Measurements from ENCODE around the gene KRT17. TPM values are rescaled to one million over a fixed set of nuclear protein-coding genes. Genes with fewer than 3 reads are reported as not detected.
"Not testable (repeated sequence)": the region's sequence is repeated elsewhere in the genome, so short reads cannot be mapped to it uniquely, and the experiment has no call there.

The KRT17 gene
- total RNA-seq, 2 experiments from 2014 or later = not detected

DNA sequence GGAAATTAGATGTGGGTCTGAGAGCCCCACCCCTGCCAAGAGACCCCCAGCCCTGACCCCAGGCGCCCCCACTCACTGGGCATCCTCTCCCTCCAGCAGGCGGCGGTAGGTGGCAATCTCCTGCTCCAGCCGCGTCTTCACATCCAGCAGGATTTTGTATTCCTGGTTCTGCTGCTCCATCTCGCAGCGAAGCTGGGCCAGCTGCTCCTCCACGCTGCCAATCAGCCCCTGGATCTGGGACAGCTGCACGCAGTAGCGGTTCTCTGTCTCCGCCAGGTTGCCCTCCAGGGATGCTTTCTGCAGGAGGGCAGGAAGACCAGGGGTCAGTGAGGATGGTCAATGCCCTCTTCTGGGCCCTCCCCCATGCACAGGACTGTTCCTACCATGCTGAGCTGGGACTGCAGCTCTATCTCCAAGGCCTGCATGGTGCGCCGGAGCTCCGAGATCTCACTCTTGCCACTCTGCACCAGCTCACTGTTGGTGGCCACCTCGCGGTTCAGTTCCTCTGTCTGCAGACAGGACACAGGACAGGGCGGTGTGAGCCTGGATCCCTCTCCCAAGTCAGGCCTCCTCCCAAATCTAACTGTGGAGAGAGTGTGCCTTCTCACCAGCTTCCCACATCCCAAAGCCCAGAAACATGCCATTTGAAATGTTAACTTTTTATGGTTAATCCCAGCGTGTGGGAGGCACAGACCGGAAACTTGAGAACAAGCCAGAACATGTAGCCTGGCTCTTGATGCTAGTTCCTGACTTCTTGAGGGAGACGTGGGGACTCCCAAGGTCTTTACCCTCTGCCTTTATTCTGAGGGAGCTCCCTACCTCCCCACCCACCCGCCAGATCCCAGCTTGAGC is 3.6 kb downstream of the KRT17 start:
- H3K36me3 Mint-ChIP-seq = no peaks in the 10 kb centered on the region
- H3K4me1 Mint-ChIP-seq = no peaks in the 10 kb centered on the region
- H3K27ac Mint-ChIP-seq = no peak overlapping the region
- peaks cover 2% of the 10 kb centered on the region for H3K27me3 Mint-ChIP-seq
- H3K4me3 Mint-ChIP-seq = no peak overlapping the region
- no peak for DNase-seq
- H3K9me3 Mint-ChIP-seq = no peaks in the 10 kb centered on the region

DNA sequence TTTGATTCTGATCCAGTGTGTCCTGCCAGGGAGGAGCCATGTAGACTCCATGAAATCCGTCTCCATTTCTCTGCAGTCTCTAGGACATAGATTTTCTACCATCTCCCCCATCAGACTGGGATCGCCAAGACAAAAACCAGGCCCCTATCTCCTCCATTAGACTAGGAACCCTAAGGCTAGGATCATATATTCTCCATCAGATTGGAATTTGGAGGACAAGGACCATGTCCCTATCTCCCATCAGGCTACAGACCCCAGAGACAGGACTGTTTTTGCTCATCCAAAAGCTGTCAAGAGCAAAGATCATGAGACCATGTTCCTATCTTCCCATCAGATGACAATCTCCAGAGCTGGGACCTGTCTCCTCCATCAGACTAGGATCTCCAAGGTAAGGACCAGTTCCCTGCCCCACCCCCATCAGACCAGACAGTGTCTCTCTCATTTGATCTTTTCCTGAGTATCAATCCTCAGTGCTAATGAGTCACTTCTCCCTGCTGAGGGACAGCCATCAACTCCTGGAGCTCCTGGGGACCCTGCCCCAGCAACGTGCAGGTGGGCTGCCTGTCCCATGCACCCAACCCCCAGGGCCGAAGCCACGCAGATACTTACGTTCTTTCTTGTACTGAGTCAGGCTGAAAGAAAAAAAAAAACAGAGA is 4.3 kb downstream of the KRT17 start:
- not testable (repeated sequence) for DNase-seq, H3K36me3 Mint-ChIP-seq, H3K27ac Mint-ChIP-seq, H3K9me3 Mint-ChIP-seq, H3K4me3 Mint-ChIP-seq, H3K4me1 Mint-ChIP-seq, H3K27me3 Mint-ChIP-seq

- peaks cover 2% of the 10 kb centered on the region for H3K27me3 Mint-ChIP-seq
- H3K9me3 Mint-ChIP-seq = no peaks in the 10 kb centered on the region
- DNase-seq = no peak
- no peaks in the 10 kb centered on the region for H3K4me1 Mint-ChIP-seq
- no peaks in the 10 kb centered on the region for H3K36me3 Mint-ChIP-seq
- no peak overlapping the region for H3K27ac Mint-ChIP-seq
- no peak overlapping the region for H3K4me3 Mint-ChIP-seq
Observed at GRCh38 chr17:41619036-41619926, 5.1 kb downstream of the KRT17 start.

DNA sequence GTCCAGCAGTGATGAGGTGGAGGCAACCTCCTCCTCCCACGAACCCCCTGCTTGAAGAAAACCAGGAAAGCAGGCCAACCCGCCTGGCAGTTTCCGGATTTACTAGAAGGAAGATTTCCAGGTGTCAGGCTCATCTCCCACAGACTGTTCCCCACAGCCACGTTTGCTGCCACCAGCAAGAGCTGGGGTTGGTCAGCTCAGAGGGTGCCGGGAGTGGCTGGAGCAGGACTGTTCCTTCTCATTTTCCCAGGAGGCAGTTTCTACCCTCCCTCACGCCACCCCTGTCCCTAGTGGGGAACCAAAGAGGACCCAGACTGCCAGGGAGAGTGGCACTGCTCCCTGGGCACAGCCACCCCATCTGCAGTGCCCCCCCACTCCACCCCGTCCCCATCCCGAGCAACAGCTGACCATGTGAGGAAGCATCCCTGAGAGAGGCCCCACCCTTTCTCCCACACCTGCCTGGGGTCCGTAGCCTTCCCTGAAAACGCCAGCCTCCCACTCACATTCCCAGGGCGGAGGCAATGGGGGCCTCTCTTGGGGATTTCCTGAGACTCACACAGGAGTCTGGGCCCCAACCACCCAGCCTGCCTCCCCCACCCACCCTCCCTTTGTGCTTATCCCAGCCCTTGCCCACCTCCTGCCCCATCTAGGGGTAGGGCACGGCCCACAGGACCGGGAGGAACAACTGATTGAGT is 5.9 kb downstream of the KRT17 start:
- no peaks in the 10 kb centered on the region for H3K9me3 Mint-ChIP-seq
- peaks cover 2% of the 10 kb centered on the region for H3K27me3 Mint-ChIP-seq
- no peak overlapping the region for H3K27ac Mint-ChIP-seq
- no peaks in the 10 kb centered on the region for H3K36me3 Mint-ChIP-seq
- DNase-seq = no peak
- H3K4me1 Mint-ChIP-seq = no peaks in the 10 kb centered on the region
- H3K4me3 Mint-ChIP-seq = no peak overlapping the region

GRCh38 chr17:41617698-41618097 is 6.7 kb downstream of the KRT17 start:
- H3K27me3 Mint-ChIP-seq = peaks cover 2% of the 10 kb centered on the region
- H3K9me3 Mint-ChIP-seq = no peaks in the 10 kb centered on the region
- no peaks in the 10 kb centered on the region for H3K36me3 Mint-ChIP-seq
- H3K27ac Mint-ChIP-seq = no peak overlapping the region
- H3K4me3 Mint-ChIP-seq = no peak overlapping the region
- DNase-seq = no peak
- H3K4me1 Mint-ChIP-seq = no peaks in the 10 kb centered on the region

DNA sequence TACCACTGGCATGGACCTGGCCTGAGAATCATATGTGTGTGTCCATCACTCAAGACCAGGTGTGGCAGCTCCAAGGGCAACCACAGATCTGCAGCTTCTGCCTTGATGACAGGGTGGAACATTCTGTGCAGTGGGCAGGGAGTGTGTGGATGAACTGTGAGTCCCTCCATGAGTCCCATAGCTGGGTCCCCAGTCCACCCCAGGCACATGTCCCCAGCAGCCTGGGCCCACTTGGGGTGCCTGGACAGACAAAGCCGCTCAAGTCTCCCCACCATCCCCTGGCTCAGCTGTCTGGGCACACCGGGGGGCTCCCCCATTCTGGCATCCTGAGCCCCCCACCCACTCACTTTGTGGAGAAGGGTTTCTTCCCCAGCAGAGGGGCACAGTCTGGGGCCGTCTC is 7.2 kb downstream of the KRT17 start:
- H3K9me3 Mint-ChIP-seq = no peaks in the 10 kb centered on the region
- no peak overlapping the region for H3K4me3 Mint-ChIP-seq
- no peaks in the 10 kb centered on the region for H3K36me3 Mint-ChIP-seq
- no peak overlapping the region for H3K27ac Mint-ChIP-seq
- peaks cover 2% of the 10 kb centered on the region for H3K27me3 Mint-ChIP-seq
- DNase-seq = no peak
- no peaks in the 10 kb centered on the region for H3K4me1 Mint-ChIP-seq

DNA sequence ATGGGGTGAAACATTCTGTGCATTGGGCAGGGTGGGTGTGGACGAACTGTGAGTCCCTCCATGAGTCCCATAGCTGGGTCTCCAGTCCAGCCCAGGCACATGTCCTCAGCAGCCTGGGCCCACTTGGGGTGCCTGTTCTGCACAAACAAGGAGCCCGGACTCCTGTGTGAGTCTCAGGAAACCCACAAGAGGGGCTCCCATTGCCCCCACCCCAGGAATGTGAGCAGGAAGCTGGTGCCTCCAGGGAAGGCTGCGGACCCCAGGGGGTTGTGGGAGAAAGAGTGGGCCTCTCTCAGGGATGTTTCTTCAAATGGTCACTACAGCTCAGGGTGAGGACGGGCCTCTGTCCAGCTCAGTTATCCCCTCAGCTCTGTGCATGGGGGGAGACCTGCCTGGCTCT is 7.9 kb downstream of the KRT17 start:
- H3K27ac Mint-ChIP-seq, H3K4me3 Mint-ChIP-seq, H3K4me1 Mint-ChIP-seq, H3K27me3 Mint-ChIP-seq, H3K9me3 Mint-ChIP-seq, DNase-seq, H3K36me3 Mint-ChIP-seq: not testable (repeated sequence)

DNA sequence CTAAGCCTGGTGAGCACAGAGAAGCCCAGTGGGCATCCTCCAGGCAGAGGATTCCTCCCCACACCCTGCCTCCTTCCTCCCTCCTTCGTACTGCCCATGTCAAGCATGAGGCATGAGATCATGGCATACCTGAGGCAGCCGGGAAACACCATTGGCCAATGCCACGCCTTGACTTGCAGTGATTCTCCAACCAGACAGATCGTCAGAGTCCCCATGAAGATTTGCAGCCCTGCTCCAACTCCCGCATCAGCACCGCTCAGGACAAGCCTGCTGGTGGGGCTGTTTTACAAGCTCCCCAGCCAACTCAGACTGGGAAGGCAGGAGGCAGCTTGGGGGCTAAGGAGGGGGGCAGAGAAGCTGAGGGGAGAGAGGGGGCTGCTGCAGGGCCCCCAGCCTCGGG is 8.9 kb downstream of the KRT17 start:
- DNase-seq = no peak
- Mint-ChIP-seq H3K9me3 (no peaks in the 10 kb centered on the region), H3K27ac (no peak overlapping the region), H3K4me3 (no peak overlapping the region), H3K36me3 (no peaks in the 10 kb centered on the region), H3K4me1 (no peaks in the 10 kb centered on the region), H3K27me3 (peaks cover 2% of the 10 kb centered on the region)

DNA sequence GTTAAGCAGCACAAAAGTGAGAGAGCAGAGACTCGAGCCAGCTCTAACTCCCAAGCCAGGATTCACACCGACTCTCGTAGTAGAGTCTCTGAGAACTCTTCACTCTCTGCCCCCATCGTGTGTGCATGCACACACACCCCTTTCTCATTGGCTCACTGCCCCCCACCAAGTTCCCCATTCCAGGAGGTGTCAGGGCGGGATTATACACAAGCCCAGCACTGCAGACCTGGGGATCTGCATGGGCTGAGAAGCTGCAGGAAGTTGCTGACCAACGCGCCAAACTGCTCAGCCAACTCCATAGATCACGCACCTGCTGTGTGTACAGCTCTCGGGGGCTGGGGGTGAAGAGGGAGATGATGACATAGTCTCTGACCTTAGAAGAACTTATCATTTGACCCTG is 9.6 kb downstream of the KRT17 start:
- not testable (repeated sequence) for H3K4me1 Mint-ChIP-seq, H3K27me3 Mint-ChIP-seq, H3K27ac Mint-ChIP-seq, H3K9me3 Mint-ChIP-seq, H3K36me3 Mint-ChIP-seq, DNase-seq, H3K4me3 Mint-ChIP-seq

DNA sequence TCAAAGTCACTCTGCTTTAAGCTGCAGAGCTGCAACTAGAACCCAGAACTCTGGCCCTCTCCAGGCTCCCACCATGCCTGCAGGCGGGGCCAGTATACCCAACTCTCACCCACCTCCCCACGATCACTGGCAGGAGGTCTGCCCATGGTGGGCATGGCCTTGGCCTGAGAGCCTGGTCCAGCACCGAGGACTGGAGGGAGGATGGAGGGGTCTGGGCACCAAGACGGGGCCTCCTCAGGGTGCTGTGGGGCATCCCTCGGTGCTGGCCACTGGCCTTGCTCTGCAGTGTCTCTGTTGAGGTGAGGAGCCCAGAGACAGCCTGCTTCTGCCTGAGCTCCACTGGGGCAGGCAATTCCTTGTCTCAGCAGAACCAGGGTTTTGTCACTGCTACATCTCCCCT is 10.3 kb downstream of the KRT17 start:
- H3K9me3 Mint-ChIP-seq = no peaks in the 10 kb centered on the region
- H3K4me3 Mint-ChIP-seq = no peak overlapping the region
- no peak for DNase-seq
- no peaks in the 10 kb centered on the region for H3K36me3 Mint-ChIP-seq
- H3K4me1 Mint-ChIP-seq = no peaks in the 10 kb centered on the region
- peaks cover 8% of the 10 kb centered on the region for H3K27me3 Mint-ChIP-seq
- H3K27ac Mint-ChIP-seq = no peak overlapping the region

DNA sequence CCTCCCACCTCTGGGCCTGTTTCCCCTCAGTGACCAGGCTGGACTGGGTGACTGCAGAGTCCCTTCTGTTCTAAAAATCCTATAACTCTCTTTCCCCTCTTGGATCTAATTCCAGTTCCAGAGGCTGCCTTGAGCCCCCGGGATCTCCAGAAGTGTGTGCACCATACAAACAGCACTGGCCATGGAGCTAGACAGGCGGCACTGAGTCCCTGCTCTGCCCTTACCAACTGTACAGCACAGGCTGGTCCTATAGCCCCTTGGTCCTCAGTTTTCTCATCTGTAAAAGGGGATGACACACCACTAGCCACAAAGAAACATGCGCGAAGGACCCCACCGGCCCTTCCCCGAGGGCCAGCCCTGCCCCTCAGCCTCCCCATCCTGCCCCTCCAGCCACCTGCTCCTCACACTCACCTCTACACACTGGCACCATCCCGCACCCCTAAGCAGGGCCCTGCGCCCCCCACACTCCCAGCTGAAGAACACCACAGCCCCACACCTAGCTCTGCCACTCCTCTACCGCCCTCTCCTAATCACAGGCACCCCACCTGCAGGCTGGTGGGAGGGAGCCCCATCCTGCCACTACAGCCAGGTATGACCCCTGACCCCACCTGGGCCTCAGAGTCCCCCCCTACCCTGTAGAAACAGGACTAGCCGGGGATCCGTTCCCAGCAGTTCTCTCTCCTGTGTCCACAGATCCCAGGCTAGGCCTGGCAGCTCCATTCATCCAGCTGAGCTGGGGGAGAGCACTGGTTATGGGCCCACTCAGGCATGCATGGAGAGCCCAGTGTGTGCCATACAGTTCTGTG is 10.9 kb downstream of the KRT17 start:
- Mint-ChIP-seq H3K9me3 (no peaks in the 10 kb centered on the region), H3K27ac (no peak overlapping the region), H3K36me3 (no peaks in the 10 kb centered on the region), H3K4me1 (no peaks in the 10 kb centered on the region), H3K4me3 (no peak overlapping the region), H3K27me3 (peaks cover 13% of the 10 kb centered on the region)
- DNase-seq = no peak

DNA sequence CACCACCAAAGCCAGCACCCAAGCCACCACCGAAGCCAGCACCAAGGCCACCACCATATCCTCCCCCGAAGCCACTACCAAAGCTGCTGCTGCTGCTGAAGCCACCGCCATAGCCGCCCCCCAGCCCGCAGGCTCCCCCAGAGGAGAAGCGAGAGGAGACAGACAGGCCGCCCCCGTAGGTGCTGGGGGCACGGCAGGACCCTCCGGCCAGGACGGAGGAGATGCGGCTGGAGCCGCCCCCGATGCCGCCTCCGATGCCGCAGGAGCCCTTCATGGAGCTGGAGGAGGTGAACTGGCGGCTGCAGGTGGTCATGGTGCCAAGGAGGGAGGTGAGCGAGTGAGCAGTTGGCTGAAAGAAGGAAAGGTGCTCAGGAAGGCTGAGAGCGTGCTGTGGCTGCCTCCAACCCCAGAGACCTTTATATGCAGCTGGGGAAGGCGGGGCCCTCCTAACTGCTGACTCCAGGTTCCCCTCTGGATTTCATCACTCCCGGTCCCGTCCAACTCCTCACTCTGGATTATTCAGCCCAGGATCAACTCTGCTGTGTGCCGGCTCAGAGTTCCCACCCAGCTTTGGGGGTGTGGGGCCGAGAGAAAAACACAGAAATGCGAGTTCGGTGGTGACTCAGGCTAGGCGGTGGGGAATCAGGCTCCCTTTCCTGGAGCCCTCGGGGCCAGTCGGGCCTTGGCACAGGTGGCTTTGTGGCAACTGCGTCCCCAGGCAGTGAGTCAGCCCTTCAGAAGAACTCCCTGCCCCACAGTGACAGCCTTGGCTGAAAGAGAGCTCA is 11.8 kb downstream of the KRT17 start, which contains the start of gene KRT16:
KRT16 (minus strand) TSS at position 392 of the 785 bp plus-strand sequence; CDS start at position 313, 79 bp downstream.
- not testable (repeated sequence) for H3K27ac Mint-ChIP-seq, H3K4me1 Mint-ChIP-seq, DNase-seq, H3K4me3 Mint-ChIP-seq, H3K9me3 Mint-ChIP-seq, H3K36me3 Mint-ChIP-seq
- peaks cover 16% of the 10 kb centered on the region for H3K27me3 Mint-ChIP-seq

- Mint-ChIP-seq H3K4me3 (no peak overlapping the region), H3K36me3 (peaks cover 8% of the 10 kb centered on the region), H3K4me1 (no peaks in the 10 kb centered on the region), H3K27ac (no peak overlapping the region), H3K27me3 (peaks cover 26% of the 10 kb centered on the region), H3K9me3 (peaks cover 16% of the 10 kb centered on the region)
- DNase-seq = no peak
Observed at GRCh38 chr17:41610965-41611640, 13.3 kb downstream of the KRT17 start.

Measured in activated naive CD8-positive, alpha-beta T cell treated with anti-CD3 and anti-CD28 coated beads for 36 hours (primary cell).